GM21786 (cell line): ENCODE data around the gene TBC1D22A.
"Not testable (repeated sequence)": the region's sequence is repeated elsewhere in the genome, so short reads cannot be mapped to it uniquely, and the experiment has no call there.

Experiments
- ATAC-seq: cut with Tn5 transposase; IDR thresholded peaks from one replicate; pipeline ENCODE4 v1.9.1; 2021; ENCODE audit not compliant: unreplicated experiment

The TBC1D22A gene

GRCh38 chr22:47040486-47041270 is 278.2 kb downstream of the TBC1D22A start:
- ATAC-seq: no peak

- ATAC-seq: no peak
Observed at GRCh38 chr22:47041271-47042115, 279.0 kb downstream of the TBC1D22A start.

DNA sequence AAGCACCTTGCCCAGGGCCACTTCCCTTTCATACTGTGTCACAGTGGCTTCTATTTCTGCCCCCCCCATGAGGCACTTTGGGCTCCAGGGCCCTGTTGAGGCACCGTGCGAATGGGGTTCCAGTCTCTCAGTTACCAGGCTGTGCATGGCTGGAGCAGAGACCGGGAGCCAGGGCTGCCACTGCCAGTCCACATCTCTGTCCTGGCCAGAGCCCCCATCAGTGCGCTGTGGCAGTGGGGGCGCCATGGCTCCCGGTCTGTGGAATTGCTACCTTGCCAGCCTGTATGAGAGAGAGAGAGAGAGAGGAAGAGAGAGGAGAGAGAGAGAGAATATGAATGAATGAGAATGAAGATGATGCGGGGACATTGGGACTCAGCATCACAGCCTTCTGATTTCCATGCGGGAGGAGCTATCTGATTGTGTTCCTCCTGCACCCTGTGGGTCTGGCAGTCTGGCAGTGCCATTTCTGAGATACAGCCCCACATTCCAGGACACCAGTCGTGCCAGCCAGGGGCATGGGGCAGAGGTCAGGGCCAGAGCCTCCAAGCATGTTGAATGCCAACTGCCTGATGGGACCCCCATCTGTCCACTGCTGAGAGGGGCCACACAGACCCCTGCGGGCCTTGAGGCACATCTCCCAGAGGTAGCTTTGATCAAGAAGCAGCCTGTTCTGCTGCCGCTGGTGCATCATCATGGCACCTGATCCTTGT is 279.8 kb downstream of the TBC1D22A start:
- no peak for ATAC-seq

- no peak for ATAC-seq
Observed at GRCh38 chr22:47042861-47043496, 280.5 kb downstream of the TBC1D22A start.

- no peak for ATAC-seq
Observed at GRCh38 chr22:47043835-47044721, 281.6 kb downstream of the TBC1D22A start.

GRCh38 chr22:47044722-47045535 is 282.5 kb downstream of the TBC1D22A start:
- no peak for ATAC-seq

DNA sequence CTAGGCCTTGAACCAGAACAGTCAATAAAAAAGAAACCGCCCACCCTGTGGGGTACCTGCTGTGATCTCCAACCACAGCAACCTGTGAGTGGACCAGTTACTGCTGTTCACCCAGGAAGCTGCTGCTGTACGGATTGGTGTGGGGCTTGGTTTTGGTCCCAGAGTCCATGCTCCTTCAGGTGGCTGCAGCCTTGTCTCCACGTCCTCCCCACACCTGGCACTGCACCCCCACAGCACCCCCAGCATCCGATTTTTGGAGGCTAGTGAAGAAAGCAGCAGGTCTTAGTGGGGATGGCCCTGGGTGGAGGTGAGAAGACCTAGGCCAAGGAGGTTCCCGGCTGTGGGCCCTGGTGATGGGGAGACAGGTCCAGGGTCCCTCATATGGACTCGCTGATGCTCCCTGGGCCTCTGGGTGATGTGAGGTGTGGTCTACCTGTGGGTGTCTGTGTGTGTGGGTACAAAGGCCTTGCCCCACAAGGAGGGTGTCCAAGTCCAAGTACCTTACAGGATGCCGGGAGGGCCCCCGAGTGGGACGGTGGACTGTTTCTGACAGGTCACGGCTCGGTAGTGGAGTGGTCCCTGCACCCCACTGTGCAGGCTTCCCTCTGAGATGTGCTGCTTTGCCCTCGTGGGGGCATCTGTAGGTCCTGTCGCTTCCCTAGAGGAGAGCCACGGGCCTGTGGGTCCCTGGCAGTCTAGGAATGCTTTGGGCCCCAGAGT is 283.4 kb downstream of the TBC1D22A start:
- no peak for ATAC-seq

GRCh38 chr22:47046411-47047065 is 284.1 kb downstream of the TBC1D22A start:
- ATAC-seq: no peak

GRCh38 chr22:47047321-47048122 is 285.1 kb downstream of the TBC1D22A start:
- no peak for ATAC-seq

DNA sequence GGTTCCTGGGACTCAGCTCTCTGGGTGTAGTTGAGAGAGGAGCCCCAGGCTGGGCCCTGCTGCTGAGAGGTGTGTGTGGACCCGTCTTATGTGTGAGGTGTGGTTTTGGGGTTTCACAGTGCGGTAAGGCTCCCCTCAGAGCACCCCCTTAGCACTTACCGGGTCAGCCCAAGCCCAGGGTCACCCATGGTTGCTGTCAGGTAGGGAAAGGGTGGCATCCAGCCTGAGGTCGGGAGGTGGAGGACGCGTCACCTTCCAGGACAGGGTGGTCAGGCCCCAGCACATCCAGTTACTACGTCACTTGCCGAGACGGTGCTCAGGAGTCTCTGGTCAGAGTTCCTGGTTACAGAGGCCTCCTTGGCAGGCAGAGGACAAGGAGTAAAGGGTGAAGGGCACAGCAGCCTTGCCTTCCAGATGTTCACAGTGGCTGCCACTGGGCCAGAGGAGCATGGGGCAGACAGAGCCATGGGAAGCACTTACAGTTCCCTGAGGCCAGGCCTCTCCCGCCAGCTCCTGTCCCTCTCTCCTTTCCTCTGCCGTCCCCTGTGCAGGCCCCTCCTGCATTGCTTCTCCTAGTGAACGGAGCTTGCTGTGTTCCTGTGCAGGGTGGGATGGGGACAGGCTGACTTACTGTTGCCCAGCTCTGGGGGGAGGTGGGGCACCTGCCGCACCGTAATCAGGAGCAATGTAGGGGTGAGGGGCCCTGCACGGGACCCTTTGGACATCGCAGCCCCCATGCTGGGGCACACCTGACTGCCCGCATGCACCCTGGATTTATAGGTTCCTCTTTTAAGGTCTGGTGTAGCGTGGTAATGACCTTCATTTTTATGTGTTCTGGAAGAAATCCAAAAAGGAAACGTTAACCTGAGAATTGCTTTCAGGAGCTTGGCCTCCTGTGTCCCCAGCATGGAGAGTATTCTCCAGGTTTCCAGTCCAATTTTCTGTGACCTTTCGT is 285.9 kb downstream of the TBC1D22A start:
- ATAC-seq: no peak

DNA sequence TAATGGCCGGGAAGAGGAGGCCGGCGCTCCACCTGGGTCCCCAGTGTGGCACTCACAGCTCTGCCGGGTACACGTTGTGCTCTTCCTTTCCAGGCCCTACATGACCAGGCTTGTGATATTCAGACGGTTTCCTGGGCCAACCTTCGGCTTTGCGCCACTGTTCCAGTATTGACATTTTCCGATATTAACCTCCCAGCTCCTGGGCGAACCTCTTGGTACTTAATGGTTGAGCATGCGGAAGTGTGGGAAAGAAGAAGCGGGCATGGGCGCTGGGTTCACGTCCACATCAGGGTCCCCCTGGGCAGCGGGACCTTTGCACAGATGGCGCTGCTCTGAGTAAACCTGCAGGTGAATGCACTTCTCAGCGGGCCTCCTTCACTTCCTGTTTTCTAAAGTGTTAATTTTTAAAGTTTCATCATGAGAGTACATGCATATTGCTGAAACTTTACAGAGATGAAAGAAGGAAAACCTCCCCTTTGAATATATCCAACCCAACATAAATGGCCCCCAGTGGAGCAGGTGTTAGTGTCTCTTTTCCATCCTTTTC is 286.7 kb downstream of the TBC1D22A start:
- ATAC-seq: no peak

- ATAC-seq: not testable (repeated sequence)
Observed at GRCh38 chr22:47049736-47050400, 287.4 kb downstream of the TBC1D22A start.

DNA sequence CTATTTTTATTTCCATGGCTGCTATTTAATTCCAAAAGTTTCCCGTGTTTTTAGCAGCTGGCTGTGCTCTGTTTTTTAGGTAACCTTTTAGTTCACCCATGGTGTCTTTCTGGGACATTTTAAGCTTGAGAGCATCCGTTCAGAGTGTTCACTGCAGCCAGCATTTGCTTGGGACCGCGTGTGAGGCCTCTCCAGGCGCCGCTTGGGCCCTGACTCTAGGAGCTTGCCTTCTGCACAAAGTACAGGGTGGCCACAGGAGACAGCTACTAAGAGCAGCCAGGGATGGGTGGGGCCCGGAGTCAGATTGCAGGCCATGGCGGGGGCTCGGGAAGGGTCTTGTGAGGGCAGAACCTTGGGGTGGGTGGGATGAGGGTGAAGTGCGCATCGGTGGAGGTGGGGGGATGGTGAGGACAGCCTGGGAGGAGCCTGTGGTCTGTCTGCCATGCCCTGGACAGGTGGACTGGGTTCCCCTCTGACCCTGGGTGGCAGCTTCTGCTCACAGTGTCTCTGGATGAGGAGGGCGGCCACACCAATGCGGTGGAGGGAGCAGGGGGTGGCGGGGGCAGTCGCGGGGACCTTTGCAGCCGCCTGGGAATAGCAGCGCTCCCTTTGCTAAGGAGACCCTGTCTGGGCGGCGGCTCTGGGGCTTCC is 288.1 kb downstream of the TBC1D22A start:
- ATAC-seq: no peak

- no peak for ATAC-seq
Observed at GRCh38 chr22:47051441-47052071, 289.1 kb downstream of the TBC1D22A start.
